Lung (tissue), 12 donors: ENCODE results near the gene TRANK1. TPM values are rescaled to one million over a fixed set of nuclear protein-coding genes. Genes with fewer than 3 reads are reported as not detected.

Source experiments
- ATAC-seq: fragments of 200-7000 bp; cut with Tn5 transposase; one replicate; pipeline ENCODE4 v1.9.1; 2020; ENCODE audit warnings: moderate number of reproducible peaks; ENCODE audit not compliant: insufficient read depth, low FRiP score
- DNase-seq, 3 donors: peaks; one replicate each; pipeline ENCODE4 v3.0.0-alpha.2; 2013 to 2017
- H3K27ac ChIP-seq, 2 donors: one replicate each; pipeline ENCODE4 v1.5.1; 2013; ENCODE audit warnings: mild to moderate bottlenecking in 2 of 2, moderate library complexity in 2 of 2, control low read depth in 1 of 2, inconsistent platforms in 1 of 2, low read depth in 1 of 2, low read length in 1 of 2
- H3K27me3 ChIP-seq, 3 donors: one replicate each; pipeline ENCODE4 v1.5.1; 2013; ENCODE audit warnings: low read length in 2 of 3; ENCODE audit not compliant: control insufficient read depth in 3 of 3, insufficient read depth in 3 of 3
- H3K36me3 ChIP-seq, 4 donors: one replicate each; pipeline ENCODE4 v1.5.1; 2013; ENCODE audit warnings: low read length in 4 of 4, mild to moderate bottlenecking in 1 of 4, moderate library complexity in 1 of 4; ENCODE audit not compliant: control insufficient read depth in 4 of 4, insufficient read depth in 4 of 4
- H3K4me1 ChIP-seq, 5 donors: one replicate each; pipeline ENCODE4 v1.5.1; 2013; ENCODE audit warnings: low read length in 5 of 5, mild to moderate bottlenecking in 2 of 5, moderate library complexity in 1 of 5; ENCODE audit not compliant: control insufficient read depth in 5 of 5, insufficient read depth in 5 of 5
- H3K4me3 ChIP-seq: one replicate; pipeline ENCODE4 v1.5.1; 2013; ENCODE audit warnings: mild to moderate bottlenecking, control low read depth, moderate library complexity
- H3K9ac ChIP-seq, 2 donors: one replicate each; pipeline ENCODE4 v1.5.1; 2013; ENCODE audit warnings: low read length in 2 of 2, control low read depth in 1 of 2; ENCODE audit not compliant: insufficient read depth in 1 of 2
- H3K9me3 ChIP-seq, 4 donors: one replicate each; pipeline ENCODE4 v1.5.1; 2013; ENCODE audit warnings: low read length in 3 of 4, mild to moderate bottlenecking in 1 of 4, moderate library complexity in 1 of 4; ENCODE audit not compliant: control insufficient read depth in 4 of 4, insufficient read depth in 3 of 4
- WGBS, 2 donors: extraction: QIAGEN DNeasy Blood & Tissue Kit; methylation state at CpG; one replicate each; pipeline ENCODE4 v1.1.7; 2013; 5-methylcytosine and 5-hydroxymethylcytosine counted together
- polyA plus RNA-seq, 2 donors: library from polyadenylated mRNA; stranded (reverse); fragments of 200-250 nt; gene quantifications; one replicate each; pipeline ENCODE4 v1.2.1, GENCODE V29; 2013
- total RNA-seq, 2 donors: library from RNA; depleted of rRNA in 1 of 2; stranded (reverse); fragments of >200 nt in 1 of 2; gene quantifications; one replicate each; pipeline ENCODE4 v1.2.1, GENCODE V29; 2014 to 2021
- TF ChIP-seq, protein P1 (sequence below): IDR thresholded peaks from 2 replicates; pipeline ENCODE4 v1.5.1; 2012; ENCODE audit warnings: mild to moderate bottlenecking; ENCODE audit errors: control extremely low read depth, extremely low read depth
- donor health status: control.
- donor health status: control.
- donor health status: Bipolar disorder and iron deficiency.
- donor health status: healthy.
- donor health status: DM: yes; HTN: yes; CAD: no.

The TRANK1 gene
- total and polyA plus RNA-seq, 4 donors = 4.3 to 34.3 (median 15.1) TPM

DNA sequence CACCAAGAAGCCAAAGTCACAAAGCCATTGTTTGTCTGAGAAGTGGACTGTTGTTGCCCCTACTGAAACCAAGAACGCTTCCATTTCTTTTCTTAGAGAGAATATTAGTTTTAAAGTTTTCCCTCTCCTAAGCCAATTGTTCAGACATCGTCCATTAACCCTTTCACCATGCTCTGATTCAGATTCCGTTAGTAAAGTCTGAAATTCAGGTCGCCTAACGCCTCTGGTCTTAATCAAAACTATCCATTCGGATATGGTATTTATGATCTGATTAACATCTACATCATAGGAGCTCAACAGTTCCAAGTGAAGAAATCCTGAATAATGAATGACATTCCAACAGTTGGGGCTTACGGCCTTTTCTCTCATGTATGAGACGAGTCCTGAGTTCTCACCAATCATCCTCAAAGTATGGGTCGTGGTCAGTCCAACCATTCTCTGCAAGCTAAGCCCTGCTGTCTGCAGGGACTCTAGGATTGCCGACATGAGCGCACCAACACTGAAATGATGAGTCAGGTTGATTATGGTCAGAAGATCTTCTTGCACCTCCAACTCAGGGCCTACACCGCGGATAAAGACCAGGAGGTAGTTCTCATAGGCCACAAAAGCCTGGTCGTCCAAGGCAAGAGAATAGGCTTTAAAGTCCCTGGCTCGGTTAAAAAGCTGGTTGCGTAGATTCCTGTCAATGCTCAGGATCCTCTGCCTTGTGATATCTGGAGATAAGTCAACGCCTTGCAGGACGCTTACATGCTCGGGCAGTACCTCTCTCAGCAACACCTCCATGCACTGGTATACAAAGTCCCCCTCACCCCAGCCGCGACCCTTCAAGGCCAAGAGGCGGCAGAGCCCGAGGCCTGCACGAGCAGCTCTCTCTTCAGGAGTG is 47.3 kb upstream of the TRANK1 start:
- Histone ChIP-seq H3K36me3 (peaks cover 3 to 17% (median 5%) of the 10 kb centered on the region in 4 donors), H3K27me3 (no peaks in the 10 kb centered on the region), H3K4me3 (peak overlapping the region; percentile 77), H3K27ac (peak overlapping the region; percentile 96 to 99), H3K9ac (peak overlapping the region; percentile 94 to 97), H3K9me3 (no peaks in the 10 kb centered on the region), H3K4me1 (peaks cover 0 to 43% (median 16%) of the 10 kb centered on the region in 5 donors)
- peak in 2 of 3 donors; percentile 64 to 78 for DNase-seq
- TF ChIP-seq, protein P1, sequence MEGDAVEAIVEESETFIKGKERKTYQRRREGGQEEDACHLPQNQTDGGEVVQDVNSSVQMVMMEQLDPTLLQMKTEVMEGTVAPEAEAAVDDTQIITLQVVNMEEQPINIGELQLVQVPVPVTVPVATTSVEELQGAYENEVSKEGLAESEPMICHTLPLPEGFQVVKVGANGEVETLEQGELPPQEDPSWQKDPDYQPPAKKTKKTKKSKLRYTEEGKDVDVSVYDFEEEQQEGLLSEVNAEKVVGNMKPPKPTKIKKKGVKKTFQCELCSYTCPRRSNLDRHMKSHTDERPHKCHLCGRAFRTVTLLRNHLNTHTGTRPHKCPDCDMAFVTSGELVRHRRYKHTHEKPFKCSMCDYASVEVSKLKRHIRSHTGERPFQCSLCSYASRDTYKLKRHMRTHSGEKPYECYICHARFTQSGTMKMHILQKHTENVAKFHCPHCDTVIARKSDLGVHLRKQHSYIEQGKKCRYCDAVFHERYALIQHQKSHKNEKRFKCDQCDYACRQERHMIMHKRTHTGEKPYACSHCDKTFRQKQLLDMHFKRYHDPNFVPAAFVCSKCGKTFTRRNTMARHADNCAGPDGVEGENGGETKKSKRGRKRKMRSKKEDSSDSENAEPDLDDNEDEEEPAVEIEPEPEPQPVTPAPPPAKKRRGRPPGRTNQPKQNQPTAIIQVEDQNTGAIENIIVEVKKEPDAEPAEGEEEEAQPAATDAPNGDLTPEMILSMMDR = no peak
- WGBS, 2 donors = 10 to 17% methylated on average over 24 of the region's 24 CpGs
- ATAC-seq = no peak

DNA sequence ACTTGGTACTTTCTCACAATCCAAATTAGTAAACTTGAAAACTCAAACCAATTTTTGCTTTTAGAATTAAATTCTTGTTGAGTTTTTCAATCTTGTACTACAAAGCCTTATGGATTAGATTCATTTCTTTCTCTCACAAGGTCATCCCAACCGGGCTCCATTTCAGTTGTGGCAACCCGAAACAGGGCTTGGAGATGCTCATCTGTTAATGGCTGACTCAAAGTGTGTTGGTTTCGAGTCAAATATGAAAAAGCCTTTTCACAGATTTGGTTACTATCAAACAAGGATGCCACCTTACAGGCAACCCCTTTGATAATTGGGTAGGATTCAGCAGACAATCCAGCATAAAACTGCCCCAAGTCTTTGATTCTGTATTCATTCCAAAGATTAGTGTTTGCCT is 46.3 kb upstream of the TRANK1 start:
- H3K4me1 ChIP-seq = peaks cover 0 to 43% (median 16%) of the 10 kb centered on the region in 5 donors
- 73 to 85% methylated on average over 3 of the region's 3 CpGs for WGBS, 2 donors
- H3K9ac ChIP-seq = peak overlapping the region; percentile 94 to 97
- peak overlapping the region in 1 of 2 donors; percentile 96 for H3K27ac ChIP-seq
- TF ChIP-seq, protein P1 = no peak
- H3K4me3 ChIP-seq = no peak overlapping the region
- H3K36me3 ChIP-seq = peaks cover 3 to 15% (median 6%) of the 10 kb centered on the region in 4 donors
- peak in 2 of 3 donors; percentile 8 to 20 for DNase-seq
- no peak for ATAC-seq
- no peaks in the 10 kb centered on the region for H3K27me3 ChIP-seq
- no peaks in the 10 kb centered on the region for H3K9me3 ChIP-seq

DNA sequence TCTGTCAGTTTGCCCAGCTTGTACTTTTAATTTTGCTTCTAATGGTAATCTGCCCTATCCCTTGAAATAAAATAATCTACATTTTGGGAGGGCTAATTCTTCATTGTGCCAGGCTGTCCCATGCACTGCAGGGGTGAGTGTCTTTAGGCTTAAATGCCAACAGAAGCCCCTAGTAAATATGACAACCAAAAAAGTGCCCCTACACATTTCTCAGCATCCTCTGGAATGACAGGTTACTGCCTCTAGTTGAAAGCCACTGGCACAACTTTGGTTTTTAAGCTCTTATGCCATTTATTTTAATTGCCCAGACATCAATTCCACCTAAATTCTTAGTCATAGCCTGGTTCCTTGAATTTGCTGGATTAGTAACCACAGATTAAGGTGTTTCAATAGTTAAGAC is 44.7 kb upstream of the TRANK1 start:
- H3K4me3 ChIP-seq = no peak overlapping the region
- H3K4me1 ChIP-seq = peaks cover 0 to 42% (median 16%) of the 10 kb centered on the region in 5 donors
- peaks cover 10 to 29% (median 20%) of the 10 kb centered on the region in 4 donors for H3K36me3 ChIP-seq
- H3K9ac ChIP-seq = peak overlapping the region; percentile 17 to 45
- H3K9me3 ChIP-seq = no peaks in the 10 kb centered on the region
- no peak for ATAC-seq
- no peak for DNase-seq
- H3K27me3 ChIP-seq = no peaks in the 10 kb centered on the region
- TF ChIP-seq, protein P1 = no peak
- H3K27ac ChIP-seq = peak overlapping the region in 1 of 2 donors; percentile 4
